SKM-1 (cell line): ENCODE measurements around the gene SYTL3.
A peak's percentile ranks its signal among the peaks of the same experiment; 100 is the strongest.
"Not testable (repeated sequence)": the region's sequence is repeated elsewhere in the genome, so short reads cannot be mapped to it uniquely, and the experiment has no call there.

Experiments
- DNase-seq: peaks from one replicate; lab custom pipeline; 2025; ENCODE audit not compliant: unreplicated experiment; lab: John Stamatoyannopoulos, UW

SYTL3 gene

DNA sequence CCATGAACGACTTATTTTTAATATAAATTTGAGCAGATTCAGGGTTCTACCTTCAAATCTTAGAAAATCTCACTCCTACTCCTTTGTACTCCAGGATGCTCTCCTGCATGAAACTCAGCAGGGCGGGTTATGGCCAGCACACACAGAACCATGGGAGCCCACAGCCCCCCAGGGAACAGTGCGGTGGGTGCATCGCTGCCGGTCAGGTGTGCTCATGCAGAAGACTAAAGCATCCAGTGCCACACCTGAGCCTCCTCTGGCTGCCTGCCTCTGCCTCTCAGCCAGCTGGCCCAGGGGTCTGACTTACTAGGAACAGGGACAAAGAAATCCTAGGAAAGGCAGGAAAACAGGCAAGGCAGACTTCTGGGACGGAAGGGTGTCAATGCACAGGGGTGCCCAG, 137.5 kb downstream of the SYTL3 start:
- no peak for DNase-seq

DNA sequence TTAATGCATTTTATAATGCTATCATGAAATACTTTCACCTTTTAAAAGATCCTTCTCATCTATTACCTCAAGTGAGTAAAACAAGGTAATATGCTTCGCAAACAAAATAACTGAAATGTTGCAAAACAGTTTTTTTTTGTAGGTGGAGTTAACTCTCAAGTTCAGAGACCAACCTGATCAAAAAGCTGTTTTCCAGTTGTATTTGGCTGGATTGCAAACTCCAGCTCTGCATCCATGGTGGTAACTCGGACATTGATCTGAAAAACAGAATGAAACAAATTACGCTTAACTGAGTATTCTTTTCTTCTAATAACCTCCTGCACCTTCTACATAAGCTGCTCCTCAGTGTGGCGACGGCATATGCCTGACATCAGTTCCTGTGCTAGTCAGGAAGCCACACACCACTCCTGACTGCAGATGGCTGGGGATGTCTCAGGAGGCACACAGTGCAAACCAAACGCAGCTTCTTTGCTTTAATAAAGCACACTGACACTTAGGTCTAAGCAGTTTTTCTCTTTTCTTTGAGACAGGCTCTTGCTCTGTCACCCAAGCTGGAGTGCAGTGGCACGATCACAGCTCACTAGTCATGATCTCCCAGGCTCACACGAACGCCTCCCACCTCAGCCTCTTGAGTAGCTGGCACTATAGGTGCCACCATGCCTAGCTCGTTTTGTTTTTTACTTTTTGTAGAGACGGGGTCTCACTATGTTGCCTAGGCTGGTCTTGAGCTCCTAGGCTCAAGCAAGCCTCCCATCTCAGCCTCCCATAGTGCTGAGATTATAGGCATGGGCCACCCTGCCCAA, 139.5 kb downstream of the SYTL3 start:
- DNase-seq: no peak

DNA sequence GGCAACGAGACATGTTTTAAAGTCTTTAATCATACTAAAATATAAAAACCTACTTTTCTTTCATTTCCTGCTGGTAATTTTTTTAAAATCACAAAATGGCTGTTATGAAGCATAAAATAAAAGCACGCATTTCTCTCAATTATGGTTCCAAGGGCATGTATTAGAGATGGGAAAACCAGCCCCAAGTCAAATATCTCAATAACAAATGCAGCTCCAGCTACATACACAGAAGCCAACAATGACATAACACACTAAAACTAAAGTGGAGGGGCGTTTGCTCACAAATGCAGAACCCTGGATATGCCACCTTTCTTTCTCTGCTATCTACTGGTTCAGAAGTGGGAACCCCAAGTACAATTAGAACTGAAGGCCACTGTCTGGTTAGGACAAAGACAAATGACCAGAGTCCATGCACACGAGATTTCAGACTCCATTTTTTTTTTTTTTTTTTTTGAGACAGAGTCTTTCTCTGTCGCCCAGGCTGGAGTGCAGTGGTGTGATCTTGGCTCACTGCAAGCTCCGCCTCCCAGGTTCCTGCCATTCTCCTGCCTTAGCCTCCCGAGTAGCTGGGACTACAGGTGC, 141.5 kb downstream of the SYTL3 start:
- DNase-seq: no peak

DNA sequence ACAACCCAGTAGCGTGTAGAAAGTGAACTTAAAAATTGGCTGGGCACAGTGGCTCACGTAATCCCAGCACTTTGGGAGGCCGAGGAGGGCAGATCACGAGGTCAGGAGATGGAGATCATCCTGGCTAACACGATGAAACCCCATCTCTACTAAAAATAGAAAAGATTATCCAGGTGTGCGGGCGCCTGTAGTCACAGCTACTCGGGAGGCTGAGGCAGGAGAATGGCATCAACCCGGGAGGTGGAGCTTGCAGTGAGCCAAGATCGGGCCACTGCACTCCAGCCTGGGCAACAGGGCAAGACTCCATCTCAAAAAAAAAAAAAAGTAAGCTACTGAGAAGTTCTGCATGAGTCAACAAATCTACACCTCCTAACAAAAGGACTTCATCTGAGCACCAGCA, 142.7 kb downstream of the SYTL3 start:
- not testable (repeated sequence) for DNase-seq

DNA sequence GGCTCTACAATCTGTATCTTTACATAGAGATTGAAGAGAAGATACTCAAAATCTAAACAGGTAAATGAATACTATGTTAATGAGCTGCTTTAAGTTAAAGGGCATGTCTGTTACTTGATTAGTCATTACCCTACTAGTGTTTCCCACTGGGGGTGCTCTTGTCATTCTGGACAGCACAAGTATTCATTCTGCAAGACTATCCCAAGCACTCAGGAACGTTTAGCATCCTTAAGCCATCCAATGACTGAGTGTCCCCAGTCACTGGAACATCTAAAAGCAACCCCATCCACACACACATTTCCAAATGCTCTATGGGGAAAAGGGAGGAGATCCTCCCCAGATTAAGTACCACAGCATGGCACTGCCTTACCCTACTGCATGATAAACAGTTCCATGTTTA, 143.6 kb downstream of the SYTL3 start:
- no peak for DNase-seq

DNA sequence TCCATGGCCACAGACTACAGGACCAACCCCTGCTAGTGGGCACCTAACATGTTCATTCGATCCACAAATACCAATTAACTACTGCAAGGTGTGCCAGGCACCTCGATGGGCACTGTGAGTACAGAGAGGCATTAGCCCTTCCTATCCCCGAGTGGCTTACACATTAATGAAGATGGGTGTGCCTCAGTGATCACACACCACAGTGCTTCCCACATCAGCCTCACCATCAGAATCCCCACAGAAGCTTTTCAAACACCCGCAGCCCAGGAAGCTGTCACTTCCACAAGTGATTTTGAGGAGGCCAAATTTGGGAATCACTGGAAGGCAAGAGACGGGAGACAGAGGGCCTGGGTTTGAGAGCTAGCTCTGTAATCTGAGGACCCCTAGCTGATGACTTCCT, 145.7 kb downstream of the SYTL3 start:
- DNase-seq: no peak

DNA sequence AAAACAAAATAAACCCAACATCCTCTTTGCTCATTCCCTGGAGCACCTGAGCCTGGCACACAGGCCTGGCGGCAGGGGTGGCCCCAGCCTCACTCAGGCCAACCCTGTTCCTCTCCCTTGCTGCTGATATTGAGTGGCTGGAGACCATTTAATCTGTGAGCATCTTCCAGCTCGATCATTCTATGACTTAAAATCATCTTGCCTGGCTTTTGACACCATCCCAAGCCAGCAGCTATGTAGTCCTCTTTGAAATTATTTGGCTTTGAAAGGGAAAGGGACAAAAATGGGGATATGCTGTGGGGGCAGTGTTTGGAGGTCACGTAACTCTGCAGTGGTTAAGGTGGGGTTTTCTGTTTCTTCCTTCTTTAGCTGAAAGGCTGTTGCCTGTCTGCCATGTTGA, 146.5 kb downstream of the SYTL3 start:
- no peak for DNase-seq

DNA sequence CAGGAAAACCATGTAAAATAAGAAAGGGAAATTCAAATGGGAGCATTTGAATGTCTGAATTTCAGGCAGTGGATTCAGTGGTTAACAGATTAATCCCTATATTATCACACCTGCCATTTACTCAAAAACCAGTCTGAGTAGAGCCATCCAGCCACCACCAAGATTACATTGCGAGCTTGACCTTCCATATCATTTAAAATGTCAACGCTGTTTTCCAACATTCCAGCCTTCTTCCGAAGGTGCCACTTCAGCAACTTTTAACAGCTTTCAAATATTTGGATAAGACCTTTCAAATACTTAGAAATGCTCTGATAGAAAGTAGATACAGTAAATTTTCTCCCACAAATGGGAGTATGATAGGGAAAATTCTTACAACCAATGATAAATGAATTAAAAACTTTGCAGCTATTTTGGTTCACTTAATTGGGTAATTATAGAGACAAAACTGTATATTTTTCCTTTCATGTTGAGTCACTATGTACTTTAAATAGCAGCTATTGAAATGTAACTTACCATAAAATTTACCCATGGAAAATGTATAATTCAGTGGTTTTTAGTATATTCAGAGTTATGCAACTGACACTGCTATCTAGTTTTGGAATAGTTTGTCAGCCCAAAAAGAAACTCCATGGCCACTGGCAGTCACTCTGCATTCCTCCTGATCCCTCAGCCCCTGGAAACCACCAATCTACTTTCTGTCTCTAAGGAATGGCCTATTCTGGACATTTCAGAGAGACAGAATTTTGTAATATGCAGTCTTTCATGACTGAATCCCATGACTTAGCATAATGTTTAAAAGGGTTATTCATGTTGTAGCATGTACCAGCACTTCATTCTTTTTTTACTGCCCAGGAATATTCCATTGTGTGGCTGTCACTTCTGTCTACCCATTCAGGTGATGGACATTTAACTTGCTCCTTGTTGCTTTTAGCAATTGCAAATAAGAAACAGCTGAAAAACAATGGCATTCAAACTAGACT, 147.8 kb downstream of the SYTL3 start:
- DNase-seq: no peak

DNA sequence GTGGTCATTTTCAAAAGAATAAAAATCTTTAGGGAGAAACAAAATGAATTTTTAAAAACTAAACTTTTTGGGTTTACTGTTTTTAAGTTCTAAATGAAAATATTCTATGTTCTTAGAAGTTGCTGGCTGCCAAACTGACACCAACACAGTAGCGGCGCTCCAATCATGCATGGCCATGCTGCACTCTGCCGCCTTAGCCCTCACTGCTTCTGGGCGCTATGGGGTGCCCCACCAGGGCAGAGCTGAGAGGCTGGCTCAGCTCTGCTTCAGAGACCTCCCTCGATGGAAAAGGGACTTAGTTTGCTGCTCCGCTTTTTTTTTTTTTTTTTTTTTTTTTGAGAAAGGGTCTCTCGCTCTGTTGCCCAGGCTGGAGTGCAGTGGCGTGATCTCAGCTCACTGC, 148.5 kb downstream of the SYTL3 start:
- no peak for DNase-seq

DNA sequence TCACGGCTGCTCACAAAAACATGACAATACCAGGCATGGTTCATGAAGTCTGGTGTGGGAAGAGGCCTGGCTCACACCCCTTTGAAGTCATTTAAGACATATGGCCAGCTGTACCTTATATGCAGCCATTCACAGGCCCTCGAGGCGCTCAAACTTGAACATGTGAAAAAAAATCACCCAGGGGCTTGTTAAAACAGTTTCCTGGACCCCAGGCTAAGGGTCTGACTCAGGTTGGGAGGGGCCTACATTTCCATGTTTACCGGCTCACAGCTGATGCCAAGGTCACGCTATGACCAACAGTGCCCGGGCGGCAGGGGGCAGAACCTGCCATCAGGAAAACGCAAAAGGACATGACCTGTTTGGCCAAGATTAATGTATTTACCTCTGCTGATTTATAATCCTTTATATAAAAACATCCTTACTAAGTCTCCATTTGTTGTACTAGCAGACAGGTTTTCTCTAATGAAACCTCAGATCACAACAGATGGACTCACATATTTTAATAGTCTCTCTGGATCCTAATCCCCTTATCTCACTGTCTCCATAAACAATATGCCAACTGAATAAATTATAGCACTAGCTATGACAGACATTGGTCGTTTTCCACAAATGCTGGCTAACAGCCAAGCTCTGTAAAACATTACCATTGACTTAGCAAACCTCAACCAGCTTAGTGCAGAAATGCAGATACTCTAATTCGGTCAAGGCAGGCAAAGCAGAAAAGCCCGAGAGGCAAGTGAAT, 149.4 kb downstream of the SYTL3 start:
- DNase-seq: no peak

DNA sequence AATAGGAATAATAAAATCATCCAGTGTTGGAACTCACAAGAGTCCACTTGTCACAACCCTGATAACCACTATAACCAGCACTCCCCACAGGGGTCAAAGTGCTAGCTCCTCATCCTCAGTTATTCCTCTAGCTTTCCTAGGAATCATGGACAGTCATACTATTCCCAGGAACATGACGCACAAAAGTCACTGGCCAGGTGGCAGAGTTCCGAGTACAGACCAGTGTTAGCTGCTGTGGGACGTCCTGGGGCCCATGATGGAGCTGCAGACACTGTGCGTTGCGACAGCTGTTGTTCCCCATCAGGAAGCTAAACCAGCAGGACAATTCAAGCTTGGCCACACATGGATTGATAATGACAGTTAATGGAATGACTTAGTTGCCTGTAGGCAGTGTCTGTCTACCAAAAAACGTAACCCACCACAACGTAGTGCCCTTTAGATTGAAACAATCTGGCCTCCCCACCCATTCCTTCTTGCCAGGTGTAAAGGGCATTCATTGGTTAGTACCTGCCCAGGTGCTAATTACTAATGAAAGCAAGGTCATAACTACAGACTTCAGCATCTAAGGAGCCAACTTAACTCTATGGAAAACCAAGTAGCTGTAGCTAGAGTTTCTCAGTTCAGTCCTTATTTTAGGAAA, 151.9 kb downstream of the SYTL3 start:
- no peak for DNase-seq

DNA sequence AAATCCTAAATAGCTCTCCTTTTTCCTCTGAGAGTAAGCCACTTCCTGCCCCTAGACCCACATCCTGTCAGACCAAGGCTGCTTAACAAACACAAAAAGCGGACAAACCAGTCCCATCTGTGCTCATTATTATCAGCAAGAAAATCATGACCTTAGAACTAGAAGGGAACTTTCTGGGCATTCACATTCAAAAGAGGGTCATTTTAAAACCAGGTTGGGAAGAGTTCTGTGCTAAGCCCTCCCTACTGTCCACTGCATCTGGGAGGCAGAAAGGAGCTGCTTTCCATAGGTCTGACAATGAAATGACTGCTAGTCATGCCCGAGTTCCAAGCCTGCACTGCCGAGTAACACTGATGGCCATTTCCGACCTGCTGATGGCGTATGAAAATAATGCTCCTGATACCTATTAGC, 153.9 kb downstream of the SYTL3 start:
- peak; percentile 46 for DNase-seq

DNA sequence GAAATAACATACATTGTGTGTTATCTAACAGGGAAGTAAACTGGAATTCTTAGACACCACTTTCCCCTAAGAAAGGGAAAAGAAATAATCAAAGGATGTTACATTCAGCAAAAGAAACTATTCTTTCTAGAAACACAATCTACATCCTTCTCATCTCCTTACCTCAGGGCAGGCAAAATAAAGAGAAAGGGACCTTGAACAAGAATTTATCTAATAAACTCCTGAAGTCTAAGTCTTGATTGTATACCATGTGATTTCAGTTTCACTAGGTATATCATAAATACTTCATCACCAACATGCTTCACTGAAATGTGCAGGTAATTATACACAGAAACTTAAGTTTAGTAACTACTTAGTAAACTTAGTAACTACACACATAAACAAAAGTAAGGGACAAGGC, 154.4 kb downstream of the SYTL3 start:
- no peak for DNase-seq

DNA sequence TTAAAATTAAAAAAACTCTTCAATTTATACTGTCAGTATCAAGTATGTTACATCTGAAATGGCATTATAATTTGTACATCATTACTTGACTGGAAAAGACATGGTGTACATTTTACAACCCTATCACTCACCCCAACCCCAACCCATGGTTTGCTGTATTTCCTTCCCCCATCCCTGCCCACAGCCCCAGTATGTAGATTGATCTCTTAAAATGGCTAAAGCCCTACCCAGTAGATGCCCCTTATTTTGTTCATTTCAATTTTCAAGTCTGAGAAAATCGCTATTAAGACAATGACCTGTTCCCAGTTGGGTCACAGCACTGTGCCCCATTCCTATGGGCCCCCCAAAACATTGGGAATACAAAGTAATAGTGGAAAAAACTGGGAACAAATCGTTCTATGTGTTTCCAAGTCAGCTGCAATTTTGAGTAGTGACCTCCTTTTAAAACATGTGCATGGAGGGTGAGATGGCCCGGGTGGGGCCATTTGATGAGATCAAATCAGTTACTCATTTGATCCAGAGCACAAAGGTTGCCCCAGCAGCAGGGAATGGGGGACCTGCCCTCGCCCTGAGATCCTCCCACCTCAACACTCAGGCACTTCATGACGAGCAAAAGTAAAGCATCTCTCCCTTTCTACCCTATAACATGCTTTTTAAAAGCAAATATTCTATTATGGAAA, 156.0 kb downstream of the SYTL3 start:
- DNase-seq: no peak

DNA sequence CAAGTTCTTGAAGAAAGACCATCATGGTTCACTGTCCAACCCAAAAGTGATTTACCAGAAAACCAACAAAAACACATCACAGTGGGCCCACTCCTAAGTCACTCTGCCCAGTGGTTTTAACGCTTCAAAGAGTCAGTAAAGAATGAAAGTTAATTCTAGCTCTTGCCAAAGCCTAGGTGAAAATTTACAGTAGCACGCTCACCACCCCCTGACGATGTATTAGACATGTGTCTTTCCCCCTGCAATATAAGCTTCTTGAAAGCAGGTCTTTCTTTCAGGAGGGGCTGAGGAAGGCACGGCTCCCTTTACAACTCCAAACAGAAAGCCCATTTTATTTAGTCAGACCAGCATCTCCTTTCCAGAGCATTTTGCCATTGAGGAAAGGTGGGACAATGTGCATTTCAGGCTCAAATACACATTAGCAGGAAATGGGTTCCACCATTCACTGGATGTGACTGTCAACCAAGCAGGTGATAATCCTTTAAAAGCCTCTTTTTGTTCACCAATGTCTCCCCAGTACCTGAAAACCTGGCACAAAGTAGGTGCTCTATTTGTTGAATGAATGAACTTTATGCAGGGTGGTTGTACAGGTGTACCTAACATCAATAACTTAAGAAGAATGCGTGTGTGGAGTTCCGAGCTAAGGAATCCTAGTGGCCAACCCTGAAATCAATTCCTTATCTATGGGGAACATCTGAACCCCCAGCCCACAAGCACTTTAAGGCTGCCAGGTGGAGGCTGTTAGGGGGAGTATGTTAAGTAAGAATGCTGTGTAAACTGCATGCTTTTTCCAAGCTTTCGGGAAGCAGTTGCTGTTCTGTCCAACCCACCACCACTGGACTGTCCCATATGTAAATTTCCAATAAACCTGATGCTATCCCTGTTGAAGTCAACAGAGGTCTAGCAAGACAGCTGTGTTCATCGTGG, 157.9 kb downstream of the SYTL3 start:
- DNase-seq: no peak

DNA sequence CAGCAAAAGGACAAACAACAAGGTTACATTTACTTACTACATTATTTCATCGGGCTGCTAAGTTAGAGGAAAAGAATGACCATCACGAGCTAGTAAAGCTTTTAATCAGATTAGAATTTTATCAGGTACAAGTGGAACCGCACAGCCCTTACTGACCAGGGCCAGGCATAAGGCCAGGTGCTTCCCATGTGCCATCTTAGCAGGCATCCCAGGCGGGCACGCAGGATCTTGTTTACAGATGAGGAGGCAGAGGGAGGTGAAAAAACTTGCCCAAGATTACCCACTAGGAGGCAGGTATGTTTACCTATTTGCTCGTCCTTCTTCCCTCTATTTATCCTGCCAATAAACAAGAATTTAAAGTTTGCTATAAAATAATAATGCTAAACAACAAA, 158.6 kb downstream of the SYTL3 start:
- no peak for DNase-seq

DNA sequence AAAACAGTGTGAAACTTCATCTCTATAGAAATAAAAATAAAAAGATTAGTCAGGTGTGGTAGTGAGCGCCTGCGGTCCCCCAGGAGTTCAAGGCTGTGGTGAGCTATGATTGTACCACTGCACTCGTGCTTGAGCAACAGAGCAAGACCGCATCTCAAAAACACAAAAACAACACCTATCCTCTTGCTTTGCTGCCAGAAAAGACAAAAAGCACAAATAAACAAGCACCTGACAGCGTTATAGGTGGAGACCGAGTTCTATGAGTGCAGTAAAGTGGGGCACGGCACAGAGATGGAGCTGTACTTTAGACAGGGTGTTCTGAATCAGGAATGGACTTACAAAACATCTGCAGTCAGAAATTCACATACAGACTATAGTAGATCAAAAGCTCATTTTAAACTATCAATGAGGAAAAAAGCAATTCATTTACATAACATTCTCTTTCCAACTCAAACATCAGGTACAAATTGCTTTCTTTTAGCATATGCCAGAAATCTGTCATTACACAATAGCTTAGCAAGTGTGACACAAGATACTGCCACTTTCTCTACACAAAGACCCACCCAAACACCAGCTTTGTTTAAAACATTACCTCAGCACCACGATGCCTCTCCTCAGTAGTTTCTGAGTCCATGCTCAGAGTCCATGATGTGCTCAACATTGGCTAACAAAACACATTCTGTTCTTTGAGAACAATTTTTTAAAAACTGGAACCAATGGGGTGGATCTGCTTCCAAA, 159.3 kb downstream of the SYTL3 start:
- DNase-seq: no peak
